ENCODE measurements around the gene SDC1. TPM values are rescaled to one million over a fixed set of nuclear protein-coding genes. Genes with fewer than 3 reads are reported as not detected.

Gene SDC1
- polyA plus RNA-seq, 3 donors = not detected

DNA sequence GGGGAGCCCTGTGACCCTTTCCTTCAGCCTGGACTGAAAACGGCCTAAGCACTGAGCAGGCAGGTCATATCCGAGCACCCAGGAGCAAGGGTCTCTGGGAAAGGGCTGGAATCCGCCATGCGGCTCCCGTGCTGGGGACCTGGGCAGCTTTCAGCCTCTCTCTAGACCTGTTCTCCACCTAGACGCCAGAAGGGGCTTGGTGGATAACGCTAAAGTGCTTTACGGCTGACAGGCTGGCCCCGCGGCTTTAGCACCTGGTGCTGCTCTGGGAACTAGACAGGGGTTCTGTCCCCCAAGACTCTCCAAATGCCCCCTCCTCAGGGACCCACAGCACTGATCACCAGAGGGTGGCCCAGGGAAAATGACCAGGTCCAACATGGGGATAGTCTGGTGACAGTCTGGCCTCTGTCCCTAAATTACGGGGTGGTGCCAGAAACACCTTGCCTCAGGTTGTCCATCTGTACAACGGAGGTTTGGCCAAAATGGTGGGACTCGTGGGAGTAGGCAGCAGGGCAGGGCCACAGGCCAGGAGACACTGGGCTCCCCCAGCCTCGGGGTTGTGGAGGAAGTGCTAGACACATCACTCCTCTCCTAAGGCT lies 13.0 kb downstream of the SDC1 start:
- H3K79me2 ChIP-seq (ENCODE audit: insufficient read depth, low read length) = no peaks in the 10 kb centered on the region
- no peaks in the 10 kb centered on the region for H3K36me3 Mint-ChIP-seq
- peaks cover 0 to 1% (median 0%) of the 10 kb centered on the region in 7 donors for H3K9me3 Mint-ChIP-seq
- H3K27me3 ChIP-seq (ENCODE audit: control insufficient read depth in 2 of 2, insufficient read depth in 2 of 2, low read length in 2 of 2) = no peaks in the 10 kb centered on the region
- H3K4me1 Mint-ChIP-seq = peaks cover 3% of the 10 kb centered on the region
- H3K9ac ChIP-seq (ENCODE audit: insufficient read depth, low read length, poor library complexity, severe bottlenecking) = no peak overlapping the region
- no peaks in the 10 kb centered on the region for H3K36me3 ChIP-seq (replicated peaks in 1 of 2; ENCODE audit: control insufficient read depth in 1 of 2, insufficient read depth in 2 of 2, low read length in 2 of 2)
- H3K27ac Mint-ChIP-seq = no peak overlapping the region
- no peaks in the 10 kb centered on the region for H3K9me3 ChIP-seq (replicated peaks in 1 of 2; ENCODE audit: control insufficient read depth in 1 of 2, insufficient read depth in 1 of 2, low read length in 2 of 2)
- H4K20me1 ChIP-seq (ENCODE audit: insufficient read depth, low read length) = no peaks in the 10 kb centered on the region
- peaks cover 0 to 4% (median 4%) of the 10 kb centered on the region in 3 donors for H3K27me3 Mint-ChIP-seq (ENCODE audit: low read depth in 3 of 3)
- no peak overlapping the region for H3K4me3 Mint-ChIP-seq
- H3K4me1 ChIP-seq (ENCODE audit: control insufficient read depth in 1 of 2, insufficient read depth in 2 of 2, low read length in 2 of 2) = no peaks in the 10 kb centered on the region
- WGBS (ENCODE audit: insufficient coverage) = 93% methylated on average over 13 of the region's 14 CpGs
- no peak overlapping the region for H3K4me2 ChIP-seq (replicated peaks; ENCODE audit: extremely low read depth, low read length, poor library complexity, severe bottlenecking)
- no peak overlapping the region for H2AFZ ChIP-seq (ENCODE audit: insufficient read depth, low read depth, low read length, poor library complexity, severe bottlenecking)
- H3K27ac ChIP-seq (ENCODE audit: low read depth in 1 of 2, low read length in 2 of 2) = no peak overlapping the region
- no peak overlapping the region for H3K4me3 ChIP-seq (replicated peaks in 1 of 3; ENCODE audit: low read depth in 2 of 3, low read length in 3 of 3)
- DNase-seq = no peak
- intact Hi-C loops (cut with micrococcal nuclease) = no loop called here
- TF ChIP-seq CTCF (IDR thresholded peaks at IDR 0.05) = no peak

GRCh38 chr2:20211420-20211819 lies 13.5 kb downstream of the SDC1 start:
- intact Hi-C loops (cut with micrococcal nuclease) = no loop called here
- no peak overlapping the region for H3K27ac Mint-ChIP-seq
- H3K4me1 Mint-ChIP-seq = peaks cover 5% of the 10 kb centered on the region
- H3K79me2 ChIP-seq (ENCODE audit: insufficient read depth, low read length) = no peaks in the 10 kb centered on the region
- H3K36me3 Mint-ChIP-seq = no peaks in the 10 kb centered on the region
- peaks cover 0 to 4% (median 4%) of the 10 kb centered on the region in 3 donors for H3K27me3 Mint-ChIP-seq (ENCODE audit: low read depth in 3 of 3)
- H3K9me3 ChIP-seq (replicated peaks in 1 of 2; ENCODE audit: control insufficient read depth in 1 of 2, insufficient read depth in 1 of 2, low read length in 2 of 2) = no peaks in the 10 kb centered on the region
- H3K9me3 Mint-ChIP-seq = peaks cover 0 to 1% (median 0%) of the 10 kb centered on the region in 7 donors
- H2AFZ ChIP-seq (ENCODE audit: insufficient read depth, low read depth, low read length, poor library complexity, severe bottlenecking) = no peak overlapping the region
- H3K27me3 ChIP-seq (ENCODE audit: control insufficient read depth in 2 of 2, insufficient read depth in 2 of 2, low read length in 2 of 2) = no peaks in the 10 kb centered on the region
- 94% methylated on average over 12 of the region's 12 CpGs for WGBS (ENCODE audit: insufficient coverage)
- no peak overlapping the region for H3K4me3 Mint-ChIP-seq
- no peaks in the 10 kb centered on the region for H3K4me1 ChIP-seq (ENCODE audit: control insufficient read depth in 1 of 2, insufficient read depth in 2 of 2, low read length in 2 of 2)
- H4K20me1 ChIP-seq (ENCODE audit: insufficient read depth, low read length) = no peaks in the 10 kb centered on the region
- no peak for DNase-seq
- H3K4me2 ChIP-seq (replicated peaks; ENCODE audit: extremely low read depth, low read length, poor library complexity, severe bottlenecking) = no peak overlapping the region
- H3K27ac ChIP-seq (ENCODE audit: low read depth in 1 of 2, low read length in 2 of 2) = no peak overlapping the region
- no peak overlapping the region for H3K9ac ChIP-seq (ENCODE audit: insufficient read depth, low read length, poor library complexity, severe bottlenecking)
- no peak overlapping the region for H3K4me3 ChIP-seq (replicated peaks in 1 of 3; ENCODE audit: low read depth in 2 of 3, low read length in 3 of 3)
- H3K36me3 ChIP-seq (replicated peaks in 1 of 2; ENCODE audit: control insufficient read depth in 1 of 2, insufficient read depth in 2 of 2, low read length in 2 of 2) = no peaks in the 10 kb centered on the region
- TF ChIP-seq CTCF (IDR thresholded peaks at IDR 0.05) = no peak

All from CD14-positive monocyte (primary cell).